Thyroid gland (tissue), 4 donors: ENCODE data around the gene PARP4.
"Not testable (repeated sequence)": the region's sequence is repeated elsewhere in the genome, so short reads cannot be mapped to it uniquely, and the experiment has no call there.

ENCODE experiments used
- POLR2A ChIP-seq, 2 donors: fragments of 450-650 bp; IDR thresholded peaks; one replicate each; pipeline ENCODE4 v1.6.1; 2017; ENCODE audit warnings: antibody characterized with exemption in 2 of 2, mild to moderate bottlenecking in 2 of 2, moderate library complexity in 1 of 2
- TF ChIP-seq, protein P1 (sequence below), 6 experiments: fragments of 200-600 bp in 3 of 6; fragments of 450-650 bp in 3 of 6; sonication (generic) in 3 of 6; IDR thresholded peaks; one replicate each; pipeline ENCODE4 v1.5.1; 2016 to 2019; ENCODE audit warnings: antibody characterized with exemption in 6 of 6, mild to moderate bottlenecking in 2 of 6, inconsistent platforms in 1 of 6, moderate library complexity in 1 of 6

DNA sequence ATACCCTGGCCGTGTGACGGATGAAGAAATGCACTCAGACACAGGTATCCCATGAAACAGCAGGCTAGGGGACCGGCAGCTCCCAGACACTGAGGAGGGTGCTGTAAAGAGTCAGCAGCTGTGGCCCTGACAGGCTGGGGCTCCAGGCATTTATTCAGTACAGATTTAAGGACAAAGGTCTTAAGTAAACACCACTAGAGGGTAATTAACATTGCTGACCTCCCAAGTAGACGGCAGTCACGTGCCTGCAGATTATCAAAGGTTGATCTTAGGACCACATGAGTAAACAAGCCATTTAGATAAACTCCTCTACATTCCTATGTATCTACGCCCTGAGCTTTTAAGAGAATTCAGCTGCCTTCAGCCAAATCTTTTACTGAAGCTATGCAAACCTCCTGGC, 92.9 kb downstream of the PARP4 start:
- TF ChIP-seq, protein P1, sequence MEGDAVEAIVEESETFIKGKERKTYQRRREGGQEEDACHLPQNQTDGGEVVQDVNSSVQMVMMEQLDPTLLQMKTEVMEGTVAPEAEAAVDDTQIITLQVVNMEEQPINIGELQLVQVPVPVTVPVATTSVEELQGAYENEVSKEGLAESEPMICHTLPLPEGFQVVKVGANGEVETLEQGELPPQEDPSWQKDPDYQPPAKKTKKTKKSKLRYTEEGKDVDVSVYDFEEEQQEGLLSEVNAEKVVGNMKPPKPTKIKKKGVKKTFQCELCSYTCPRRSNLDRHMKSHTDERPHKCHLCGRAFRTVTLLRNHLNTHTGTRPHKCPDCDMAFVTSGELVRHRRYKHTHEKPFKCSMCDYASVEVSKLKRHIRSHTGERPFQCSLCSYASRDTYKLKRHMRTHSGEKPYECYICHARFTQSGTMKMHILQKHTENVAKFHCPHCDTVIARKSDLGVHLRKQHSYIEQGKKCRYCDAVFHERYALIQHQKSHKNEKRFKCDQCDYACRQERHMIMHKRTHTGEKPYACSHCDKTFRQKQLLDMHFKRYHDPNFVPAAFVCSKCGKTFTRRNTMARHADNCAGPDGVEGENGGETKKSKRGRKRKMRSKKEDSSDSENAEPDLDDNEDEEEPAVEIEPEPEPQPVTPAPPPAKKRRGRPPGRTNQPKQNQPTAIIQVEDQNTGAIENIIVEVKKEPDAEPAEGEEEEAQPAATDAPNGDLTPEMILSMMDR (IDR thresholded peaks at IDR 0.05): not testable (repeated sequence)
- TF ChIP-seq POLR2A (IDR thresholded peaks at IDR 0.05): not testable (repeated sequence)
